GM12874 (cell line): ENCODE measurements around the gene SLC16A13.

Experiments
- CTCF ChIP-seq: IDR thresholded peaks from 2 replicates; pipeline ENCODE4 v1.5.1; 2011; ENCODE audit warnings: low read depth, mild to moderate bottlenecking, control low read depth, low read length, moderate library complexity; ENCODE audit not compliant: insufficient read depth

Gene SLC16A13

GRCh38 chr17:7041607-7042500 lies 6.0 kb downstream of the SLC16A13 start:
- no peak for TF ChIP-seq CTCF

DNA sequence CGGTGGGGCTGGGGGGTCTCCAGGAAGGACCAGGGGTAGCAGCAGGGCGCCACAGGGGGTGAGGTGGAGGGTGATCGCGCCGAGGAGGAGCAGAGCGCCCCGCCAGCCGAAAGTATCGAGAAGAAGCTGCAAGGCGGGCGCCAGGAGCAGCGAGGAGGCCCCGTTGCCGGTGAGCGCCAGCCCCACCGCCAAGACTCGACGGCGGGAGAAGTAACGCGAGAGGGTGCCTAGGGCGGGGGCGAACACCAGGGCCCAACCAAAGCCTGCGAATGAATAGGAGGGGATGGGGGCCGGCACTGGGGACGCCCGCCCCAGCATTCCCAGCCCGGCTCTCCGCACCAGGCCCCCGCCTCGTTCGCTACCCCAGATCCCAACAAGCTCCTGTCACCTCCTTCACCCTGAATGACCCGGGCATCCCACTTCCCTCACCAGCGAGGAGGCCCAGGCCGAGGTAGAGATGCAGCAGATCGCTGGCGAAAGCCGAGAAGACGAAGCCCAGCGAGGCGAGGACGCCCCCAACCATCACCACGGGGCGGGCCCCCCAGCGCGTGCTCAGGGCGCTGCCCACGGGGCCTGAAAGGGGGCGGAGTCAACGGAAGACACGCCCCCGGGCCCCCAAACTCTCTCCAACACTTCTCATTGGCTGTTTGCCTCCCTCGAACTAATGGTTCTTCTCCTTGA lies 6.8 kb downstream of the SLC16A13 start:
- no peak for TF ChIP-seq CTCF

- TF ChIP-seq CTCF = no peak
Observed at GRCh38 chr17:7043182-7043496, 7.3 kb downstream of the SLC16A13 start.

DNA sequence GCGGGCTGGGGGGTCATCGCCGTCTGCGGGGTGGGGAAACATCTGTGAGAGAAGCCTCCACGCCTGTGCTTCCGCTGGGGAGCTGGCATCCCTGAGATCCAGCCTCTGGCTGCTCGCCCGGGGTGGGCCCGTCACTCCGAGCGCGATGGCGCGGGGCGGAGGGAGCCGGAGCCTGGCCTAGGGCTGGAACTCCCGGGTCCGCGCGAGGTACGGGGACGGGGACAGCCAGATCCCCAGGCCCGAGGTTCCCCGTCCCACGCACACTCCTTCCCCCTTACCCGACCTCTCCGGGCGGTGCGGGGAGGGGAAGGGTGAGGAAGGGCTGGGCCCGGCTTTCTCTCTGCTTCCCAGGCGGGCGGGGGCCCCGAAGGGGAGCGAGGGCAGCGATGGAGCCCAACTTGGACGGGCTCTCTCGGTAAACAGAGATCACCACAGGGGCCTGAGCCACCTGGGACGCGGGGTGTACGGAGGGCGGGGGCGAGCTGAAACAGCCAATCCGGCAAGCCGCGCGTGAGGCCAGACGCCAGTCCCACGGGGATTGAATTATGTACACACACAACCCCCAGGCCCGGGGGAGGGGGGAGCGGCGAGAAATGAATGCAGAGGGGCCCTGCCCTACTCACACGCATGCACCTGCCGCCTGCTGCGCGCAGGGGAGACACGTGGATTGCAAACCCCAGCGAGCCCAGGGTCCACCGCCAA lies 7.8 kb downstream of the SLC16A13 start, which contains the start of gene SLC16A11:
SLC16A11 (minus strand) TSS at position 596 of the 702 bp plus-strand sequence; CDS start at position 17, 579 bp downstream.
- no peak for TF ChIP-seq CTCF

DNA sequence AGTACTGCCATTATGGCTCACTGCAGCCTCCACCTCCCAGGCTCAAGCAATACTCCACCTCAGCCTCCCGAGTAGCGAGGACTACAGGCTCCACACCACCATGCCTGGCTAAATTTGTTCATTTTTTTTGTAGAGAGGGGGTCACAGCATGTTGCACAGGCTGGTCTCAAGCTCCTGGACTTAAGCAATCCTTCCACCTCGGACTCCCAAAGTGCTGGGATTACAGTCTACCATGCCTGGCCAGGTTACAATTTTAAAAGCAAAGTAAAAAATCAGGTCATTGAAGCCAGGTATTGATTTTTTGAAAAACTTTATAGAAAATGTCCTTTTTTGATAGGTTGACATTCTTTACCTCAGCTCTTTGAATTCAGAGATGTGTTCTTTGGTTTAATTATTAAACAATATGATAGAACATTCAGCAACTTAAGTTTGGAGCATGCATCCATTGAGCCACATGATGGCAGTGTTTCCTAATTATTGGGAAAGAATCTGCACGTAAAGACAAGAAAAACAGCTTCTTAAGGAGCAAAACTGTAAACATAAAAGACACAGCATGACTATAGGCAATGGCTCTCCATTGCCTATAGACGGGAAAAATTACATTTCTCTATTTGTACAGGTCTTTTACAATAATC lies 9.8 kb downstream of the SLC16A13 start:
- TF ChIP-seq CTCF = peak; percentile 37; the same call in 1 of the 2 replicates

DNA sequence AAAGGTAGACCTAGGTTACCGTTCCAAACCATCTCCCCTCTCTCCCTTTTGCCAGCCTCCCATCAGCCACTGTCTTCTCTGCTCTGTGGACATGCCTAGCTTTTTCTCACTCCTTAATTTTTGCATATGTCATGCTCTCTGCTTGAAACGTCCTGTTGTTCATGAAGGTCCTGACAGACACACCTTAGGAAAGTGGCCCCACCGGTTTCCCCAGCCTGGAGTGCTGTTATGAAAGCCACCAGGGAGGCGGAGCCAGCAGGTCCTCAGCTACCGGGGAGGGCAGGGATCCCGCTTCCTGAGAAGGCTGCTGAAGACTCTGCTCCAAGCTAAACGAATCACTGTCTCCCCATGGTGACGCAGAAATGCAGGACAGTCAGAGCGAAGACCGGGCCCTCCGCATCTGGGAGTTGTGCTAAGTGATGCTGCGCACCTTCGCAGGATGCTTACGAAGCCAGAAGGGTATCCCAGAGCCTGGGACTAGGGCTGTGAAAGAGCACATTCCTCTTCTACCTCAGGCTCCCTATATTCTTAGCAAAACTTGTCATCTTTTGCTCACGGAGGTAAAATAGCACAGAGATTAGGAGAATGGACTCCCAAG lies 10.4 kb downstream of the SLC16A13 start:
- no peak for TF ChIP-seq CTCF

DNA sequence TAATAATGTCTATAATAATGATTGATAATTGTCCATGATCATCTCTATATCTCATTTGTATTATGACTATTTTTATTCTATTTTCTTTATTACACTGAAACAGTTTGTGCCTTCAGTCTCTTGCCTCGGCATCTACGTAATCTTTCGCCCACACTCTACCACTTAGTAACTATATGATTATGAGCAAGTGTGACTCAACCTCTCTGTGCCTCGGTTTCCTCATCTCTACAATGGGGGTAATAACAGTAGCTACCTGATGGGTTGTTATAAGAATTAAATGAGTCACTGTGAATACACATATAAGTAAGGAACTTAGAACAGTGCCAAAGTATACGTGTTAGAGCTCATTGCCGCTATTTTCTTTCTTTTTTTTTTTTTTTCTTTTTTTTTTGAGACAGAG lies 11.8 kb downstream of the SLC16A13 start:
- TF ChIP-seq CTCF = no peak
